PC-9 (cell line): ENCODE data around the gene NR5A1.

Source experiments
- EZH2 ChIP-seq: fragments of 200-600 bp; sonication (generic); IDR thresholded peaks from 2 replicates; pipeline ENCODE4 v1.8.0; 2017; ENCODE audit warnings: antibody characterized with exemption, low read depth
- TF ChIP-seq, protein P1 (sequence below): fragments of 200-600 bp; sonication (generic); conservative IDR thresholded peaks from 2 replicates; pipeline ENCODE4 v1.6.1; 2017; ENCODE audit warnings: mixed run types, antibody characterized with exemption, mild to moderate bottlenecking, moderate library complexity

DNA sequence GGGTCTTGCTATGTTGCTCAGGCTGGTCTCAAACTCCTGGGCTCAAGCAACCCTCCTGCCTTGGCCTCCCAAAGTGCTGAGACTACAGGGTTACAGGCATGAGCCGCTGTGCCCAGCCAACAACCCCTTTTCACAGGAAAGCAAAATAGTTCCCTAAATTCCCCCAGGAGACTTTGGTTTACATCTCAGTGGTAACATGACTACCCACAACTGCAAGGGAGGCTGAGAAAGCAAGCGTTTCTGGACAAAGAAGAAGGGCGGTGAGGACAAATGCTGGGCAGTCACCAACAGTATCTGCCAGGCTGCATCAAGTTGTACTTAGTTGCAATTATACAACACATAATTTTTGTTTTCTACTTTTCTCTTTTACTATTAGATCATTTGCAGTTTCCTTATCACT lies 64.4 kb downstream of the NR5A1 start:
- TF ChIP-seq, protein P1, sequence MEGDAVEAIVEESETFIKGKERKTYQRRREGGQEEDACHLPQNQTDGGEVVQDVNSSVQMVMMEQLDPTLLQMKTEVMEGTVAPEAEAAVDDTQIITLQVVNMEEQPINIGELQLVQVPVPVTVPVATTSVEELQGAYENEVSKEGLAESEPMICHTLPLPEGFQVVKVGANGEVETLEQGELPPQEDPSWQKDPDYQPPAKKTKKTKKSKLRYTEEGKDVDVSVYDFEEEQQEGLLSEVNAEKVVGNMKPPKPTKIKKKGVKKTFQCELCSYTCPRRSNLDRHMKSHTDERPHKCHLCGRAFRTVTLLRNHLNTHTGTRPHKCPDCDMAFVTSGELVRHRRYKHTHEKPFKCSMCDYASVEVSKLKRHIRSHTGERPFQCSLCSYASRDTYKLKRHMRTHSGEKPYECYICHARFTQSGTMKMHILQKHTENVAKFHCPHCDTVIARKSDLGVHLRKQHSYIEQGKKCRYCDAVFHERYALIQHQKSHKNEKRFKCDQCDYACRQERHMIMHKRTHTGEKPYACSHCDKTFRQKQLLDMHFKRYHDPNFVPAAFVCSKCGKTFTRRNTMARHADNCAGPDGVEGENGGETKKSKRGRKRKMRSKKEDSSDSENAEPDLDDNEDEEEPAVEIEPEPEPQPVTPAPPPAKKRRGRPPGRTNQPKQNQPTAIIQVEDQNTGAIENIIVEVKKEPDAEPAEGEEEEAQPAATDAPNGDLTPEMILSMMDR, result no peak
- no peak for TF ChIP-seq EZH2
